ENCODE data around the gene PKNOX2. TPM values are rescaled to one million over a fixed set of nuclear protein-coding genes. Genes with fewer than 3 reads are reported as not detected.

The PKNOX2 gene
- total and polyA plus RNA-seq, 9 of the 15 experiments (the other 6 are each of a cell fraction or from before 2014, with no cell fraction given) = not detected

DNA sequence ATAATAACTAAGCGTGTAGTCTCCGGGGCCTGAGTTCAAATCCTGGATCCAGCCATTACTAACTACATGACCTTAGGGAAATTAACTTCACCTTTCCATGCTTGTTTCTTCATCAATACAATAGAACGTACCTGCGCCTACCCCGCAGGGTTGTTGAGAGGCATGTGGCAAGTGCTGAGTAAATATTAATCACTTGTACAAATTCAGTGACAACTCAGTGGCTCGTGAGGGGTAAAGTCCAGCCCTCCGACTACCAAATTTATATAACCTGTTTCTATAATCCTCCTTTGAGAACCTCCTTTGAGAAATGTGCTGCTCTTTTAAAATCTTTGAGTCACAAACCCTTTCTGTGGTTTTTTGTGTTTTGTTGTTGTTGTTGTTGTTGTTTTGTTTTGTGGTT is 281.7 kb downstream of the PKNOX2 start:
- POLR2A ChIA-PET = interaction anchor here (1.2 kb wide), 1 partner anchor 20 kb away, joined by 4 read pairs; no protein-coding TSS in a partner anchor
- Histone ChIP-seq H3K9me3 (replicated peaks; ENCODE audit: control insufficient read depth, insufficient read depth, low read depth, low read length) (no peaks in the 10 kb centered on the region), H3K79me2 (ENCODE audit: control insufficient read depth, insufficient read depth, low read length) (no peaks in the 10 kb centered on the region), H3K36me3 (ENCODE audit: control insufficient read depth, insufficient read depth, low read length) (no peaks in the 10 kb centered on the region), H3K4me2 (ENCODE audit: insufficient read depth, low read length) (no peak overlapping the region), H3K27me3 (ENCODE audit: control insufficient read depth in 2 of 2, insufficient read depth in 2 of 2, low read length in 2 of 2) (no peaks in the 10 kb centered on the region), H4K20me1 (replicated peaks; ENCODE audit: control insufficient read depth, insufficient read depth, low read length) (no peaks in the 10 kb centered on the region), H3K9me1 (ENCODE audit: control insufficient read depth, insufficient read depth, low read length) (no peaks in the 10 kb centered on the region), H3K27ac (ENCODE audit: extremely low read depth, low read depth, low read length) (no peak overlapping the region), H2AFZ (ENCODE audit: low read depth, low read length) (no peak overlapping the region), H3K4me1 (replicated peaks in 1 of 2; ENCODE audit: control insufficient read depth in 2 of 2, insufficient read depth in 2 of 2, low read length in 2 of 2) (peaks cover 18 to 28% of the 10 kb centered on the region in 2 experiments), H3K9ac (ENCODE audit: insufficient read depth in 1 of 2, low read depth in 2 of 2, low read length in 2 of 2) (no peak overlapping the region), H3K4me3 (no peak overlapping the region)
- ATAC-seq (no peak), DNase-seq (ENCODE audit: extremely low read depth in 1 of 4, low spot score in 3 of 4) (no peak), FAIRE-seq (no peak)
- TF ChIP-seq ZBTB17 (CRISPR knock-in tag; IDR thresholded peaks at IDR 0.05) (no peak), NRF1 (conservative IDR thresholded peaks at IDR 0.05 in 1 of 2, IDR thresholded peaks at IDR 0.05 in 1 of 2) (no peak), HEY1 (CRISPR knock-in tag; IDR thresholded peaks at IDR 0.05; ENCODE audit: borderline replicate concordance) (no peak), KLF10 (CRISPR knock-in tag; IDR thresholded peaks at IDR 0.05) (no peak), MED1 (CRISPR knock-in tag; IDR thresholded peaks at IDR 0.05; ENCODE audit: borderline replicate concordance) (no peak), MEF2A (IDR thresholded peaks at IDR 0.05; ENCODE audit: control insufficient read depth, low read depth, low read length) (no peak), MBD1 (CRISPR knock-in tag; IDR thresholded peaks at IDR 0.05) (no peak), ERF (CRISPR knock-in tag; IDR thresholded peaks at IDR 0.05) (no peak), DLX4 (CRISPR knock-in tag; IDR thresholded peaks at IDR 0.05) (no peak), LEF1 (IDR thresholded peaks at IDR 0.05) (no peak), LARP7 (IDR thresholded peaks at IDR 0.05) (no peak), HDAC1 (IDR thresholded peaks at IDR 0.05) (no peak), RAD51 (IDR thresholded peaks at IDR 0.05; ENCODE audit: borderline replicate concordance, low read depth) (no peak), GTF2B (IDR thresholded peaks at IDR 0.05; ENCODE audit: extremely low read depth, insufficient read length) (no peak)
- TF ChIP-seq, protein P1, sequence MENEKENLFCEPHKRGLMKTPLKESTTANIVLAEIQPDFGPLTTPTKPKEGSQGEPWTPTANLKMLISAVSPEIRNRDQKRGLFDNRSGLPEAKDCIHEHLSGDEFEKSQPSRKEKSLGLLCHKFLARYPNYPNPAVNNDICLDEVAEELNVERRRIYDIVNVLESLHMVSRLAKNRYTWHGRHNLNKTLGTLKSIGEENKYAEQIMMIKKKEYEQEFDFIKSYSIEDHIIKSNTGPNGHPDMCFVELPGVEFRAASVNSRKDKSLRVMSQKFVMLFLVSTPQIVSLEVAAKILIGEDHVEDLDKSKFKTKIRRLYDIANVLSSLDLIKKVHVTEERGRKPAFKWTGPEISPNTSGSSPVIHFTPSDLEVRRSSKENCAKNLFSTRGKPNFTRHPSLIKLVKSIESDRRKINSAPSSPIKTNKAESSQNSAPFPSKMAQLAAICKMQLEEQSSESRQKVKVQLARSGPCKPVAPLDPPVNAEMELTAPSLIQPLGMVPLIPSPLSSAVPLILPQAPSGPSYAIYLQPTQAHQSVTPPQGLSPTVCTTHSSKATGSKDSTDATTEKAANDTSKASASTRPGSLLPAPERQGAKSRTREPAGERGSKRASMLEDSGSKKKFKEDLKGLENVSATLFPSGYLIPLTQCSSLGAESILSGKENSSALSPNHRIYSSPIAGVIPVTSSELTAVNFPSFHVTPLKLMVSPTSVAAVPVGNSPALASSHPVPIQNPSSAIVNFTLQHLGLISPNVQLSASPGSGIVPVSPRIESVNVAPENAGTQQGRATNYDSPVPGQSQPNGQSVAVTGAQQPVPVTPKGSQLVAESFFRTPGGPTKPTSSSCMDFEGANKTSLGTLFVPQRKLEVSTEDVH (IDR thresholded peaks at IDR 0.05; ENCODE audit: low read depth, partially characterized antibody) = no peak
- no TSS peak for BruUV-seq (replicated peaks)
- CTCF ChIA-PET (ENCODE audit: low intra/inter-chr PET ratio) = no interaction called here
- WGBS (ENCODE audit: insufficient coverage, low coverage, missing lambda C conversion rate) = 81% methylated on average over 7 of the region's 7 CpGs
- in situ Hi-C loops (cut with MboI) (no loop called here), intact Hi-C loops (cut with micrococcal nuclease) (no loop called here)
